Stimulated activated CD4-positive, alpha-beta T cell treated with anti-CD3 and anti-CD28 coated beads, Interleukin-2, amount 100 ng/mL, for 24 hours (primary cell): ENCODE data around the gene GFY.
A peak's percentile ranks its signal among the peaks of the same experiment; 100 is the strongest.
"Not testable (repeated sequence)": the region's sequence is repeated elsewhere in the genome, so short reads cannot be mapped to it uniquely, and the experiment has no call there.

Experiments used
- DNase-seq, 2 donors: peaks; one replicate each; pipeline ENCODE4 v3.0.0-alpha.2; 2020

Gene GFY

DNA sequence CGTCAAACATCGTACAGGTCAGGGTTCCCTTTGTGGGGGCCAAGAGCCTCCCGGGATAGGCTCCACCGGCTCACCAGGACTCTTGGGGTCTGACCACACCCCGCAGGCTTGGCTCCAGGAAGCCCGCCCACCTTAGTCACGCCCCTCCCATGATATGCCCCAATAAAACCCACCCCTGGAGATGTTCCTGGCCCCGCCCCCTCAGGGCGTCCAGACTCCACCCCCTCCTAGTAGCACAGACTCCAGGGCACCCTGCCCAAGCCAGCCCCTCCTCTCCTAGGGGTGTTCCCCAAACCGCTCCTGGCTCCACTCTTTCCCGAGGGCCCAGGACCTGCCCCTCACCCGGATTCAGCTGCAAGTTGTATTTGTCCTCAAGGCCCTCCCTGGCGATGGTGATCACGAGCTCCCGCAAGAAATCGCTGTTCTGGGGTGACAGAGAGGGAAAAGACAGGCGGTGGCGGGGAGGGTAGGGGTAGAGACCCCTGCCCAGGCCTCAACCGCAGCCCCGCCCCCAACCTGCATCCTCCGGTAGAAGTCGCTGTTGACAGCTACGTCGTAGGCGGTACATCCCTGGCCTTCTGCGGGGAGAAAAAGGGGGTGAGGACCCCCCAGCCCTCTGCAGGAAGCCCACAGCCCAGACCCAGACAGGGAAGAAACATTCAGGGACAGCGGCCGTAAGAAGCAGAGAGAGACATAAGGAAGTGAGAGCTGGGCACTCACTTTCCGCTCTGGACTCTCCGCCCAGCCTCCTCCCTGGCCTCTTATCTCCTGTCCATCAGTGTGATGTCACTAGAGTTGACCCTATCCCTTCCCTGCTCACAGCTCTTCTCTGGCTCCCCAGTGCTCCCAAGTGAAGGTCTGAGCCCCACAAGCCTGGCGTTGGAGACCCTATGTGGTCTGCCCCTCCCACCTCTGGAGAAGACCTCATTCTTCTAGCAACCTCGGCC lies 22.6 kb downstream of the GFY start:
- DNase-seq: peak in 1 of 2 donors; percentile 59

DNA sequence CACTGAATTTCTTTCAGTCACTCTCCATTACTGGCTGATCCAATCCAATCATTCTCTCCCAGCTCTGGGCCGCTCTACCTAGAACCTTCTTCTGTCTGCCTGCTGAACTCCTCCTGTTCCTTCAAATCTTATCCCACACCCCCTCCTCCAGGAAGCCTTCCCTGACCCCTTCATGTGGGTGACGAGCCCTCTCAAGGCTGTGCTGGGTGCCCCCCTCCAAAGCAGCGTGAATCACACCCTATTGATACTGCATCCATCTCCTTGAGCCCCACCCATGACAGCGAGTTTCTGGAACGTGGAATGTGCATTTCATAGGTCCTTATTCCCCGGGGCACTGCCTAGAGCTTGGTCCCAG lies 23.2 kb downstream of the GFY start:
- no peak for DNase-seq

DNA sequence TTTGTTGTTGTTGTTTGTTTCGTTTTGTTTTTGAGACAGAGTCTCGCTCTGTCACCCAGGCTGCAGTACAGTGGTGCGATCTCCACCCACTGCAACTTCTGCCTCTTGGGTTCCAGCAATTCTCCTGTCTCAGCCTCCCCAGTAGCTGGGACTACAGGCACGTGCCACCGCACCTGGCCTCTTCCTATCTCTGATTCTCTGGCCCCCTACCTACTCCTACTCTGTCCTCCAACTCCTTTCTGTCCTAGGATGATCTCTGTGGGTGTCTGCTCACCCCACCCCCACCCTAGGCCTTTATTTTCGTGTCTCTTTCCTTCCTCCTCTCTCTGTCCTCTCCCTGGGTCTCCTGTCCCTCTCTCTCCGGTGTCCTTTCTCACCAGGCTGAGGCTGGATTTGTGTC lies 25.2 kb downstream of the GFY start:
- DNase-seq: no peak

DNA sequence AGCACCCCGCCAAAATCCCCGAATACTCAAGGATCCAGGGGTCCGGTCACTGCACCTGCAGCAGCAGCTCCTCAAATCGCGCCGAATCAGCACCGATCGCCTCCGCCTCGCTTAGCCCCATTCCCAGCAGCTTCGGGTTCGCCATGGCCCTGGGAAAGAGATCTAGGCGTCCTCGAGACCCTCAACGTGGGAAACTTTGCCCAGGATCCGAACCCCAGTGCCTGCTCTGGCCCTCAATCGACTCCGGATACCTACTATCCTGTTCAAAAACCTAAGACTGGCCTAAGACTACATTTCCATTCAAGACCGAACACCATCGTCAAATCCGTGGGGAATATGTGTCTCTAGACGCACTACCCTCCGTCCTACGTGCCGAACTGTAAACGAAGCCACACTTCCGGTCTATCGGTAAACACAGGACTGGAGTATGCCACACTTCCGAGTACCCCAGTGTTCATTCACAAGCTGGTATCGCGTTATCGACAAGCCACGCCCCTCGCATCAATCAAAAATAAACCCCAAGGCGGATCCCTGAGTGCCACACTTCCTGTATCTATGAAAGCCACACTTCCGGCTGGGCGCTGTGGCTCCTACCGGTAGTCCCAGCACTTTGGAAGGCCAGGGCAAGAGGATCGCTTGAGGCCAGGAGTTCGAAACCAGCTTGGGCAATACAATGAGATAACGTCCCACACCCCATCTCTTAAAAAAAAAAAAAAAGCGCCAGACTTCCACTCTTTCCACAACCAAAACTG lies 26.4 kb downstream of the GFY start, which contains the start of gene PIH1D1:
PIH1D1 (minus strand) TSS at position 385 of the 752 bp plus-strand sequence; CDS start at position 145, 240 bp downstream.
- DNase-seq: peak; percentile 93 to 94

DNA sequence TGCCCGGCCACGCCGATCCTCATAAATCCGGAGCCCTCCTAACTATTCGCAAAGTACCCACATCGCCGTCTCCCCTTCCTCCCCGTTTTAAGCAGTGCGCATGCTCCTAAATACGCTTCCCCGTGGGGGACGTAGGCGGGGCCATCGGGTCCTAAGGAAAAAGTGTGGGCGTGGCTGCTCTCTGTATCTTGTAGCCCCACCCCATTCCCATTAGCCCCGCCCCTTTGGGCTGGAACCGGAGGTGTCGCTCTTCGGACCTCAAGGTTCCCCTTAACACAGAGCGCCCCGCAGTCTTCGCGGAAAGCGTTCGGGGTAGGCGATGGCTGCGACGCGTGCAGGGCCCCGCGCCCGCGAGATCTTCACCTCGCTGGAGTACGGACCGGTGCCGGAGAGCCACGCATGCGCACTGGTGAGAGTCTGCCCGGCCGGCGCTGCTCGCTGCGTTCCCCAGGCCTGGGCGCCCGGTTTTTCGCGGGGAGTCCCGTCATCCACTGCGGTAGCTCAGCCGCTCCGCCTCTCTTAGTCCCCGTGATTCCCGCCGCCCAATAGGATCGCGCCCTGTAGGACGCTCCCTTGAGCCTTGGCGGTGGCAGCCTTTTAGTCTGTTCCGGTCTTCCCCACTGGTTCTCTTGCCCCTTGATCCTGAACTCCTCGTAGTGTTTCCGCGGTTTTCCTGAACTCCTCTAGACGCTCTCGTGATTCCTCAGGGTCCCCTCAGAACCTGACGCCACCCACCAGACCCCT lies 28.0 kb downstream of the GFY start, which contains the start of gene ALDH16A1:
ALDH16A1 (plus strand) TSS at position 213 of the 744 bp plus-strand sequence; CDS start at position 320, 107 bp downstream.
- peak; percentile 97 for DNase-seq

DNA sequence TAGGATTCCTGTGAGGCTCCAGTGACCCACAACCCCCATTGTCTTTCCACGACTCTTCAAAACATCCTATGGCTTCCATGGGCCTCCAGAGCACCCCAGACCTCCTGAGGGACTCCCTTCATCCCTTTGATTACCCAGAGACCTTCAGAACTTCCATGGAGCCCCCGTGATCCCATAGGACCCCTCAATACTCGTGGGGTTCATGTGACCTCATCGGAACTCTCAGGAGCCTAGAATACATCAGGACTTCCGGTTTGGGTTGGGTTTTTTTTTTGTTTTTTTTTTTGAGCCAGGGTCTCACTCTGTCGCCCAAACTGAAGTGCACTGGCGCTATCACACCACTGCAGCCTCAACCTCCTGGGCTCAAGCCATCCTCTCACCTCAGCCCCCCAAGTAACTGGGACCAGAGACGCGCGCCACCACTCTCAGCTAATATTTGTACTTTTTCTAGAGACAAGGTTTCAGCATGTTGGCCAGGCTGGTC lies 28.6 kb downstream of the GFY start:
- DNase-seq: no peak

DNA sequence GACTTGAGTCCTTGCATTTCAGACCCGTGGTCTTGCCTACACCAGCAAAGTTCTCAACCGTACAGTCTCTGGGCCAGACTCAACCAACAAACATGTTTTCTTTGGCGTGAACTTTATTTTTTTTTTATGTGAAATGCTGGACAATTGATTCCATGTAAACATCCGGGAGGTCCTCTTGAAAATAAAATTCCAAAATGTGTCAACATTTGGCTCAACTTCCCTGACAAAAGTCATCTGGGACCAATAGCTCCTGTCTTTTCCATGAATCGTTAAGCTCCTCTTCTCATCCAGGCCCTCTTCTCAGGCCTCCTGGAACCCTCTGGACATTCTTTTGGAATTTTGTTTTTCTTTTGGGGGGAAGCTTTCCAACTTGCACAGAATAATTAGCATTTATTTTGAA lies 30.6 kb downstream of the GFY start:
- DNase-seq: no peak

DNA sequence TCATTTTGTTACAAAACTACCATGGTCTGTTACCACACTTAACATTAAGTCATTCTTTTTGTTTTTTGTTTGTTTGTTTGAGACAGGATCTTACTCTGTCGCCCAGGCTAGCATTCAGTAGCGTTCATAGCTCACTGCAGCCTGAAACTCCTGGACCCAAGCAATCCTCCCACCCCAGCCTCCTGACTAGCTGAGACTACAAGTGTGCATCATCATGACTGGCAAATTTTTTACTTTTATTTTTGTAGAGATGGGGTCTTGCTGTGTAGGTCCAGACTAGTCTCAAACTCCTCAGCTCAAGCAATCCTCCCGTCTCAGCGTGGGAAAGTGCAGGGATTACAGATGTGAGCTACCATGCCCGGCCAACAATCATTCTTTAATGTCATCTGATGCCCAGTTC lies 31.1 kb downstream of the GFY start:
- DNase-seq: no peak

DNA sequence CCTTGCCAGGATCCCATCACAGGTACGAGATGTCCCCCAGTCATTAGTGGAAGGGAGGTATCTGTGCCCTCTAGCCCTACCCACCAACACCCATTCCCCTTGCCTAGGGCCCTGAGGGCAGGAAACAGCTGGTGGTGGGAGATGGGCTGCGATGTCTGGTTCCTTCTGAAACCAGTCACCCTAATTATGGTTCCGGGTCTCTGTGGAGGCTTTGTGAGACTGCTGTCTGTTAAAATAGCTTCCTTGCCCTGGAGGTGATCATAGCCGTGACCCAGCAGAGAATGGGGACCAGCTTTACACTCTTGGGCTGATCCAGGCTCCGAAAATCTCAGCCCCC lies 33.3 kb downstream of the GFY start:
- no peak for DNase-seq

DNA sequence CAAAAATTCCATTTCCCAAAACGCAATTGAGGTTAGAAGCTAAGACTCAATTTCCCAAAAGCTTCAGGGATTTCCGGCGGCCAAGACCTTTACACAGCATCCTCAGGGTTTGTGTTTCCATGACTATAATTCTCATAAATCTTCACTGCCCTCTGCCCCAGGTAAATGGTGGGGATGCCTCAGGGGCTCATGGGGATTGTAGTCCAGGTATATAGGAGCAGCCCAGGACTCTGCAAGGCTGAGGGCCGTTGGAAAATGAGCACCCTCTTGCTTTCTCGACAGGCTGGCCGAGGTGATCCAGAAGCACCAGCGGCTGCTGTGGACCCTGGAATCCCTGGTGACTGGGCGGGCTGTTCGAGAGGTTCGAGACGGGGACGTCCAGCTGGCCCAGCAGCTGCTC lies 34.2 kb downstream of the GFY start:
- DNase-seq: no peak

DNA sequence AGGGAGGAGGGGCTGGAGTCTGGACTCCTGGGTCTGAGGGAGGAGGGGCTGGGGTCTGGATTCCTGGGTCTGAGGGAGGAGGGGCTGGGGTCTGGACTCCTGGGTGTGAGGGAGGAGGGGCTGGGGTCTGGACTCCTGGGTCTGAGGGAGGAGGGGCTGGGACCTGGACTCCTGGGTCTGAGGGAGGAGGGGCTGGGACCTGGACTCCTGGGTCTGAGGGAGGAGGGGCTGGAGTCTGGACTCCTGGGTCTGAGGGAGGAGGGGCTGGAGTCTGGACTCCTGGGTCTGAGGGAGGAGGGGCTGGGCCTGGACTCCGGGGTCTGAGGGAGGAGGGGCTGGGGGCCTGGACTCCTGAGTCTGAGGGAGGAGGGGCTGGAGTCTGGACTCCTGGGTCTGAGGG lies 35.9 kb downstream of the GFY start:
- DNase-seq: not testable (repeated sequence)

DNA sequence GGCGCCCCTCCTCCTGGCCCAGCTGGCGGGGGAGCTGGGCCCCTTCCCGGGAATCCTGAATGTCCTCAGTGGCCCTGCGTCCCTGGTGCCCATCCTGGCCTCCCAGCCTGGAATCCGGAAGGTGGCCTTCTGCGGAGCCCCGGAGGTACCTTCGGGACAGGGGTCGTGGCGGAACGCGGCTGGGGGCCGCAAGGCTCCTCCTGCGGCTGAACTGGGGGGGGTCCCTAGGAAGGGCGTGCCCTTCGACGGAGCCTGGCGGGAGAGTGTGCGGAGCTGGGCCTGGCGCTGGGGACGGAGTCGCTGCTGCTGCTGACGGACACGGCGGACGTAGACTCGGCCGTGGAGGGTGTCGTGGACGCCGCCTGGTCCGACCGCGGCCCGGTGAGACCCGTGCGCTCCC lies 36.5 kb downstream of the GFY start:
- DNase-seq: no peak

DNA sequence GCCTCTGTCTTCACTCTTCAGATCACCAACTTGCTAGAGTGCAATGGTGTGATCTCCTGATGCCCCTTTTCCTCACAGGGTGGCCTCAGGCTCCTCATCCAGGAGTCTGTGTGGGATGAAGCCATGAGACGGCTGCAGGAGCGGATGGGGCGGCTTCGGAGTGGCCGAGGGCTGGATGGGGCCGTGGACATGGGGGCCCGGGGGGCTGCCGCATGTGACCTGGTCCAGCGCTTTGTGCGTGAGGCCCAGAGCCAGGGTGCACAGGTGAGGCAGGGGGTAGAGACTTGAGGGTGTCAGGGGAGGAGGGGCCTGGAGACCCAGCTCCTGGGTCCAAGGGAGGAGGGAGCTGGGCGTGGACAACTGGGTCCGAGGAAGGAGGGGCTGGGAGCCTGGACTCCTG lies 37.3 kb downstream of the GFY start:
- DNase-seq: no peak

DNA sequence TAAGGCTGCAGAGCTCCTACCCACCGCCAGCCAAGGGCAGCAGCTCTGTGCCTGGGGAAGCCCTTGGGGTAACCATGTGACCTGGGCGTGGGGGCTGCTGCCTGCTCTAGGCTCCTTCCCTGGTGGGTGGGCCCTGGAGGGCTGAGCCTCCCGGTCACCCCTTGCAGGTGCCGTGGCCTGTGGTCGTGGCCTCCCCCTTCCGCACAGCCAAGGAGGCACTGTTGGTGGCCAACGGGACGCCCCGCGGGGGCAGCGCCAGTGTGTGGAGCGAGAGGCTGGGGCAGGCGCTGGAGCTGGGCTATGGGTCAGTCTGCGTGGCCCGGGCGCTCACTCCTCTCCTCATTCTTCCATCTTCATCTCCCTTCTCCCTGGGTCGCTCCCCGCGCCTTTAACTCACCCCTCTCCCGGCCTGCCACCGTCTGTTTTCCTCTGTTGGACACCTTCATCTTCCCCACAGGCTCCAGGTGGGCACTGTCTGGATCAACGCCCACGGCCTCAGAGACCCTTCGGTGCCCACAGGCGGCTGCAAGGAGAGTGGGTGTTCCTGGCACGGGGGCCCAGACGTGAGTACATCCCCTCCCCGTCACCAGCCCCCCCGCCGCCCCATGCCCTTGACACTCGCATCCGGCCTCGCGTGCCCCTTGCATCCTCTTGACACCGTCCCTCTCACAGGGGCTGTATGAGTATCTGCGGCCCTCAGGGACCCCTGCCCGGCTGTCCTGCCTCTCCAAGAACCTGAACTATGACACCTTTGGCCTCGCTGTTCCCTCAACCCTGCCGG lies 39.0 kb downstream of the GFY start:
- no peak for DNase-seq

DNA sequence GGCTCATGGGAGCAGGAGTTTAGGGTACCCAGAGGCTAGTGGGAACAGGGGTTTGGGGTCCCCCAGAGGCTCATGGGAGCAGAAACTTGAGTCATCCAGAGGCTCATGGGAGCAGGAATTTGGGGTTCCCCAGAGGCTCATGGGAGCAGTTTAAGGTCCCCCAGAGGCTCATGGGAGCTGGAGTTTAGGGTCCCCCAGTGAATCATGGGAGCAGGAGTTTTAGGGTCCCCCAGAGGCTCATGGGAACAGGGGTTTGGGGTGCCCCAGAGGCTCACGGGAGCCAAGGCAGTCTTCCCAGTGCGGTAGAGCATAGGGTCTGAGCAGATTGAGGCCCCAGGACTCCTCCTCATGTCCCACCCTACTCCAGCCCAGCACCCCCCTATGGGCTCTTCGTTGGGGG lies 40.2 kb downstream of the GFY start:
- DNase-seq: no peak

DNA sequence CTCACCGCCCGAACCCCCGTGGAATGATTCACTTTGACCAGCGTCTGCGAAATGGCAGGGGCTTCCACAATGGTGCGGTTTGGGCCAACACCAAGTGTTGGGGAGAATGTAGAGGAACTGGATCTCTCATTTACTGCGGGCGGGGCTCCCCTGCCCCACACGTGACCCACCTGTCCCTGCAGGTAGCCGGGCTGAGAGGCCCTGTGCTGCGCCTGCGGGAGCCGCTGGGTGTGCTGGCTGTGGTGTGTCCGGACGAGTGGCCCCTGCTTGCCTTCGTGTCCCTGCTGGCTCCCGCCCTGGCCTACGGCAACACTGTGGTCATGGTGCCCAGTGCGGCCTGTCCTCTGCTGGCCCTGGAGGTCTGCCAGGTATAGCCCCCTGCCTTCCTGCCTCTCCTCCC lies 43.0 kb downstream of the GFY start:
- DNase-seq: no peak

DNA sequence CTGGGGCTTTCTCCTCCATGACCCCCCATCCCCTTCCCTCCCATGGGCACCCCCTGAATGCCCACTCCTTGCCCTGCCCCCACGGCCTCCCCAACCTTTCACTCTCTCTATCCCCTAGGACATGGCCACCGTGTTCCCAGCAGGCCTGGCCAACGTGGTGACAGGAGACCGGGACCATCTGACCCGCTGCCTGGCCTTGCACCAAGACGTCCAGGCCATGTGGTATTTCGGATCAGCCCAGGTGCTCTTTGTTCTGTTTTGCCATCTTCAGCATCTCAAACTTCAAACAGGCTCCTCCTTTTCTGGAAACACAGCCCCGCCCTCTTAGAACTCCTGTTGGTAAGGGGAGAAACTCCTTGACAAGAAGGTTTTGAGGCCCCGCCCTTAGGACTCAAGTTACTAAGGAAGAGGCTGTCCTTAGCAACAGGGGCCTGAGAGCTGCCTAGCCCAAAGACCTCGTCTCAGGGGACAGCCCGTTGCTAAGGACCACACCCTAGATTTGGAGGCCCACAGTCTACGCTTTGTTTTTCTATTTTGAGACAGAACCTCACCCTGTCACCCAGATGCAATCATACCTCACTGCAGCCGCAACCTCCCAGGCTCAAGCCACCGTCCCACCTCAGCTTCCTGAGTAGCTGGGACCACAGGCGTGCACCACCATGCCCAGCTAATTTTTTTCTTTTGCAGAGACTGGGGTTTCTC lies 43.7 kb downstream of the GFY start:
- peak; percentile 71 to 75 for DNase-seq

DNA sequence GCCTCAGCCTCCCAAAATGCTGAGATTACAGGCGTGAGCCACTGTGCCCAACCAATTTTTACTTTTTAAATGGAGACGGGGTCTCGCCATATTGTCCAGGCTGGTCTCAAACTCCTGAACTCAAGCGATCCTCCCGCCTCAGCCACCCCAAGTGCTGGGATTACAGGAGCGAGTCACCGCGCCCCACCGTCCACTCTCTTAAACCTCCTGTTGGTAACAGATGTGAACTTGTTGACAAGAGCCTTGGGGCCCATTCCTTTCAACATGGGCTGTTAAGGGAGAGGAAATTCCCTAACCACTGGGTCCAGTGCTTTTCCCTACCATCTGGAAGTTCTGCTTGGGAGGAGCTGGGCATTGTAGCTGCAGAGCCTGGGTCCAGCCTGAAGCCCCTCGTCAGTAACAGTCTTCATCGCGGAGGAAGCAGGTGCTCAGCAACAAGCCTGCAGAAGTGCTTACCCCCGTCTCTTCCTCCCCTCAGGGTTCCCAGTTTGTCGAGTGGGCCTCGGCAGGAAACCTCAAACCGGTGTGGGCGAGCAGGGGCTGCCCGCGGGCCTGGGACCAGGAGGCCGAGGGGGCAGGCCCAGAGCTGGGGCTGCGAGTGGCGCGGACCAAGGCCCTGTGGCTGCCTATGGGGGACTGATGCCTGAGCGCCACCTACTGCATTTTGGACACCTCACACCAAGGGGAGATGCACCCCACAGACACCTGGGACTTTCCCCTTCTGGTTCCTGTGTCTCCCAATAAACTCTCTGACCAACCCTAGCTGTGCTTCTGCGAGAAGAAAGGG lies 44.8 kb downstream of the GFY start:
- DNase-seq: peak; percentile 69 to 81

DNA sequence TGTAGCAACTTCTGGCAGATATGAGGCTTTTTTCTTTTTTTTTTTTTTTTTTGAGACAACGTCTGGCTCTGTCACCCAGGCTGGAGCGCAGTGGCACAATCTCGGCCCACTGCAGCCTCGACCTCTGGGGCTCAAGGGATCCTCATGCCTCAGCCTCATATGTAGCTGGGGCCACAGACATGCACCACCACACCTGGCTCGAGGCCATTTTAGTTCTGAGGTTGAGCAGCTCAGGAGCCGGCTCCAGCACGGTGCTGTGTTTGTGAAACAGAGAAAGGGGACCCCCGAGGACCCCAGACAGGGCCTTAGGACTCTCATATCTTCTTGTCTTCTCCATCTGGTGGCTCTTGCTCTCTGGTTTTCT lies 45.4 kb downstream of the GFY start:
- no peak for DNase-seq

DNA sequence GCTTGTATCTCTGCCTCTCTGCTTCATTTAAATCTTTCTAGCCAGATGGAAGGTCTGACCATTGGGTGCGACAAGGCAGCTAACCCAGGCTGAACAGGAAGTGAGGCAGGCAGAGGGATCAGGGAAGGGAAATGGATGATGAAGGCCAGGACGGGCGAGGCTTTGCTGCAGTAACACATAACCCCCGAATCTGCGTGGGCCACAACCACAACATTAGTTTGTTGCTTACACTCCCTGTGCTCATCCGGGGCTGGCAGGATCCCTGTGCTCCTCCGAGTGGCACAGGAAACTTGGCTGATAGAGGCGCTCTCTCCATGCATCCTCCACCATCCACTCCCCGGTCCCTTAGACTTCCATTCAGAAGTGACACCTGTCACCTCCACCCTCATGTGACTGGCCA lies 47.7 kb downstream of the GFY start:
- peak in 1 of 2 donors; percentile 33 for DNase-seq

DNA sequence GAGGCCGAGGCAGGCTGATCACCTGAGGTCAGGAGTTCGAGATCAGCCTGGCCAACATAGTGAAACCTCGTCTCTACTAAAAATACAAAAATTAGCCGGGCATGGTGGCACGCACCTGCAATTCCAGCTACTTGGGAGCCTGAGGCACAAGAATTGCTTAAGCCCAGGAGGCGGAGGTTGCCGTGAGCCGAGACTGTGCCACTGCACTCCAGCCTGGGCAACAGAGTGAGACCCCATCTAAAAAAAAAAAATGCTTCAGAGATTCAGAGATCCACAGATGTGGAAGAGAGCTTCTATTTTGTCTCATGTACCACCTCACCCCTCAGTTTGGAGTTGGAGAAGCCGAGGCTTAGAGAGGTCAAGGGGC lies 48.3 kb downstream of the GFY start:
- not testable (repeated sequence) for DNase-seq
